C4-2B (cell line): ENCODE results near the gene TELO2.

Source experiments
- ZFX ChIP-seq: fragments of 450-650 bp; IDR thresholded peaks from 2 replicates; pipeline ENCODE4 v1.6.1; 2017
- TF ChIP-seq, protein P1 (sequence below): fragments of 450-650 bp; conservative IDR thresholded peaks from 2 replicates; pipeline ENCODE4 v1.5.1; 2017; ENCODE audit warnings: mild to moderate bottlenecking

DNA sequence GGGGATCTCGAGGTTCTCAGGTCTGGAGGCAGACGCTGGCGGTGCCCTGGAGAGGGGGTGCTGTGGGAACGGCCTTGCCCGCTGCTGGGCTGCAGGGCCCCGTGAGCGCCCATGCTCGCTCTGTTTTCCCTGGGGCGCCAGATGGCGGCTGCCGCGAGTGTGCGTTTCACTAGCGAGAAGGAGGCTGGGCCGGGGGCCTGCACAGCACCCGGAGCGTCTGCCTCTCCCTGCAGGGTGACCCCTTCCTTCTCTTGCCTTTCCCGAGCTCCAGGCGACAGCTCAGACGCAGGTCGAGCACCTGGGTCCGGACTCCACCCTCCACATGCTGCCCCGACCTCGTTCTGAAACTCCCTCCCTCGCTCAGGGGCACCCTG, 2.7 kb downstream of the TELO2 start:
- TF ChIP-seq, protein P1, sequence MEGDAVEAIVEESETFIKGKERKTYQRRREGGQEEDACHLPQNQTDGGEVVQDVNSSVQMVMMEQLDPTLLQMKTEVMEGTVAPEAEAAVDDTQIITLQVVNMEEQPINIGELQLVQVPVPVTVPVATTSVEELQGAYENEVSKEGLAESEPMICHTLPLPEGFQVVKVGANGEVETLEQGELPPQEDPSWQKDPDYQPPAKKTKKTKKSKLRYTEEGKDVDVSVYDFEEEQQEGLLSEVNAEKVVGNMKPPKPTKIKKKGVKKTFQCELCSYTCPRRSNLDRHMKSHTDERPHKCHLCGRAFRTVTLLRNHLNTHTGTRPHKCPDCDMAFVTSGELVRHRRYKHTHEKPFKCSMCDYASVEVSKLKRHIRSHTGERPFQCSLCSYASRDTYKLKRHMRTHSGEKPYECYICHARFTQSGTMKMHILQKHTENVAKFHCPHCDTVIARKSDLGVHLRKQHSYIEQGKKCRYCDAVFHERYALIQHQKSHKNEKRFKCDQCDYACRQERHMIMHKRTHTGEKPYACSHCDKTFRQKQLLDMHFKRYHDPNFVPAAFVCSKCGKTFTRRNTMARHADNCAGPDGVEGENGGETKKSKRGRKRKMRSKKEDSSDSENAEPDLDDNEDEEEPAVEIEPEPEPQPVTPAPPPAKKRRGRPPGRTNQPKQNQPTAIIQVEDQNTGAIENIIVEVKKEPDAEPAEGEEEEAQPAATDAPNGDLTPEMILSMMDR = no peak
- TF ChIP-seq ZFX = no peak
